ENCODE results near the gene FREY1.

Gene FREY1

DNA sequence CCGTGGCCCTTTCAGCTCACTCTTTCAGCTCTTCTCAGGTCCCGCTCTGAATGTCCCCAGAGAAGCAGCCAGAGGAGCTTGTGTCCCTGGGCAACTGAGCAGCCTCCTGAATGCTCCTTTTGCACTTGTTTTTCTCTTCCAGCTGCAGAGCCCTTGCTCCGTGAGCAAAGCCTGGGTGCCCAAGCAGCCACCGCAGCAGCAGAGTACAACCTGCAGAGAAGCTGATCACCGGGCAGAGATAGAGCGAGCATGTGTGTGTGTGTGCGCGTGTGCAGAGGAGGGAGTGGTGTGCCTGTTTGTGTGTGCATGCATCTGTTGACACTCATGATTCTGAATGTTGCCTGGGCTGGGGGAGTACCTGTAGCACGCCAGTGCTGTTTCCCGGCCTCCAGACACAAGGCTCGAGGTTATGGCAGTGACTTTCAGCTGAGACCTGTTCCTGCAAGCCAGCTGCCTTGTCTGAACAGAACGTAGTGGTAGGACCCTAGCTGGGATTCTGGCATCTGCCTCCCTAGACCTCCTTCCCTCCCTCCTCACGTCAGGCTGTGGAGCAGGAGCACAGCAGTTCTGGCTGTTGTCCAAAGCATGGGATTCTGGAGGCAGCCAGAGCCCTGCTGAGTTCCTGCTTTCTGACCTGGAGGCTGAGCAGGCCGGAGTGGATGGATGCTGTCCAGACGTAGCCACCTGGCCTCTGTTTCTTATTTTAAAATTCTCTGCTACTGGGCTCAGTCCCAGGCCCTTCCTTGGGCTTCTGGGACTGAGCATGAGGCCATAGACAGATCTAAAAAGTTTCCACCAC, 26.1 kb downstream of the FREY1 start:
- Histone ChIP-seq H3K4me3 (ENCODE audit: severe bottlenecking) (no peak overlapping the region), H3K36me3 (ENCODE audit: low read depth) (peaks cover 15% of the 10 kb centered on the region), H3K27ac (ENCODE audit: poor library complexity, severe bottlenecking) (peak overlapping the region; percentile 58), H3K9me3 (ENCODE audit: severe bottlenecking) (no peaks in the 10 kb centered on the region), H3K27me3 (ENCODE audit: insufficient read depth, poor library complexity, severe bottlenecking) (no peaks in the 10 kb centered on the region), H3K4me1 (ENCODE audit: insufficient read depth, poor library complexity, severe bottlenecking) (peaks cover 9% of the 10 kb centered on the region)
- no peak for ATAC-seq (ENCODE audit: low read depth)
- DNase-seq (ENCODE audit: low spot score) = no peak
- TF ChIP-seq, protein P1, sequence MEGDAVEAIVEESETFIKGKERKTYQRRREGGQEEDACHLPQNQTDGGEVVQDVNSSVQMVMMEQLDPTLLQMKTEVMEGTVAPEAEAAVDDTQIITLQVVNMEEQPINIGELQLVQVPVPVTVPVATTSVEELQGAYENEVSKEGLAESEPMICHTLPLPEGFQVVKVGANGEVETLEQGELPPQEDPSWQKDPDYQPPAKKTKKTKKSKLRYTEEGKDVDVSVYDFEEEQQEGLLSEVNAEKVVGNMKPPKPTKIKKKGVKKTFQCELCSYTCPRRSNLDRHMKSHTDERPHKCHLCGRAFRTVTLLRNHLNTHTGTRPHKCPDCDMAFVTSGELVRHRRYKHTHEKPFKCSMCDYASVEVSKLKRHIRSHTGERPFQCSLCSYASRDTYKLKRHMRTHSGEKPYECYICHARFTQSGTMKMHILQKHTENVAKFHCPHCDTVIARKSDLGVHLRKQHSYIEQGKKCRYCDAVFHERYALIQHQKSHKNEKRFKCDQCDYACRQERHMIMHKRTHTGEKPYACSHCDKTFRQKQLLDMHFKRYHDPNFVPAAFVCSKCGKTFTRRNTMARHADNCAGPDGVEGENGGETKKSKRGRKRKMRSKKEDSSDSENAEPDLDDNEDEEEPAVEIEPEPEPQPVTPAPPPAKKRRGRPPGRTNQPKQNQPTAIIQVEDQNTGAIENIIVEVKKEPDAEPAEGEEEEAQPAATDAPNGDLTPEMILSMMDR (IDR thresholded peaks at IDR 0.05; ENCODE audit: poor library complexity, severe bottlenecking) = no peak

DNA sequence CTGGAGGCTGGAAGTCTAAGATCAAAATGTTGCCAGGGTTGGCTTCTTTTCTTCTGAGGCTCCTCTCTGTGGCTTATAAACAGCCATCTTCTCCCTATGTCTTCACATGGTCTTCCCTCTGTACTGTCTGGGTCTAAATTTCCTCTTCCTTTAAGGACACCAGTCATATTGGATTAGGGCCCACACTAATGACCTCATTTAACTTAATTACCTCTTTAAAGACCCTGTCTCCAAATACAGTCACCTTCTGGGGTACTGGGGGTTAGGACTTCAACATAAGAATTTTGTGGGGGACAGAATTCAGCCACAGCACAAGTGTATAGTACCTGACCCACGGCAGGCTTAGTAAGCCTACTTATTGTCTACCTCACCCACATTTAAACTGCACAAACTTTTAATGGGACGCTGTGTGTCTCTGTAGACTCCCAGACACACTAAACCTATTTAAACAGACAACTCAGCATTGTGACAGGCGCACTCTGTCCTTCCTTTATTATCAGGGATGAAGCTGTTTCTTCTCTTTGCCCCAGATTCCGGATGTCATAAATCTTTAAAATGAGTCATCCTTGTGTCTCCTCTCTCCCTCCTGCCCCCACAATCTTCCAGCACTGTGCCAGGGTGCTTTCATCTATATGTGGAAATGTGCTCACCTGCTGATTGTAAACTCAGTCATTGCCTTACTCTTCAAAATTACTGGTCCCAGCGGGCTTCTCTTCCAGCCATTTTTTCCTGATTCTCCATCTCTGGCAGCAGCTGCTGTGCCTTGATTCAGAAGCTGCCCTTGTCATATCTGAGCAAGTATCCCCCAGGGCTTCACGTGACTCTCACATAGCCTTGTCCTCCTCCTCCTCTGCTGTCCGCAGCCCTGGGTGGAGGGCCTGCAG, 27.0 kb downstream of the FREY1 start:
- Histone ChIP-seq H3K4me3 (ENCODE audit: severe bottlenecking) (no peak overlapping the region), H3K9me3 (ENCODE audit: severe bottlenecking) (no peaks in the 10 kb centered on the region), H3K4me1 (ENCODE audit: insufficient read depth, poor library complexity, severe bottlenecking) (peaks cover 9% of the 10 kb centered on the region), H3K27me3 (ENCODE audit: insufficient read depth, poor library complexity, severe bottlenecking) (no peaks in the 10 kb centered on the region), H3K36me3 (ENCODE audit: low read depth) (peaks cover 15% of the 10 kb centered on the region), H3K27ac (ENCODE audit: poor library complexity, severe bottlenecking) (peak overlapping the region; percentile 58)
- peak; percentile 83 for ATAC-seq (ENCODE audit: low read depth)
- no peak for DNase-seq (ENCODE audit: low spot score)
- TF ChIP-seq, protein P1 (IDR thresholded peaks at IDR 0.05; ENCODE audit: poor library complexity, severe bottlenecking) = no peak

DNA sequence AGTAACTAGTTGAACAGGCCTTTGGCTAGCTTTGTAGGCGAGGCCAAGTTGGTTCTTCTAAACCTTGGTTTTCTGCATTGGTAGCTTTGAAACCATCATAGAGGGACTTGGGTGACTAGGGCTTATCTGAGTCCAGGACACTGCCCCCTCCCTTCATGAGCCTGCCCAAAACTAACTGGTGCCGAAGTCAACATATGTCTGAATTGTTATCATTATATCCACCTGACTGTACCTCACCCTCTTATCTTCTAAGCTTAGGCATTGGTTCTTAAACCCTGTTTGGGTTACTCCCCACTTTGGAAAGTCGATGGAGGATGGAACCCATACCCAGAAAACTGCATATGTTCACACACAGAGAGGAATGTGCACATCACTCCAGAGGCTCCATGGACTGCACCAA, 29.2 kb downstream of the FREY1 start:
- ATAC-seq (ENCODE audit: low read depth) (no peak), DNase-seq (ENCODE audit: low spot score) (no peak)
- H3K36me3 ChIP-seq (ENCODE audit: low read depth) = peaks cover 24% of the 10 kb centered on the region
- no peak overlapping the region for H3K27ac ChIP-seq (ENCODE audit: poor library complexity, severe bottlenecking)
- H3K4me3 ChIP-seq (ENCODE audit: severe bottlenecking) = no peak overlapping the region
- H3K4me1 ChIP-seq (ENCODE audit: insufficient read depth, poor library complexity, severe bottlenecking) = peaks cover 9% of the 10 kb centered on the region
- H3K27me3 ChIP-seq (ENCODE audit: insufficient read depth, poor library complexity, severe bottlenecking) = no peaks in the 10 kb centered on the region
- no peaks in the 10 kb centered on the region for H3K9me3 ChIP-seq (ENCODE audit: severe bottlenecking)
- TF ChIP-seq, protein P1 (IDR thresholded peaks at IDR 0.05; ENCODE audit: poor library complexity, severe bottlenecking) = no peak

DNA sequence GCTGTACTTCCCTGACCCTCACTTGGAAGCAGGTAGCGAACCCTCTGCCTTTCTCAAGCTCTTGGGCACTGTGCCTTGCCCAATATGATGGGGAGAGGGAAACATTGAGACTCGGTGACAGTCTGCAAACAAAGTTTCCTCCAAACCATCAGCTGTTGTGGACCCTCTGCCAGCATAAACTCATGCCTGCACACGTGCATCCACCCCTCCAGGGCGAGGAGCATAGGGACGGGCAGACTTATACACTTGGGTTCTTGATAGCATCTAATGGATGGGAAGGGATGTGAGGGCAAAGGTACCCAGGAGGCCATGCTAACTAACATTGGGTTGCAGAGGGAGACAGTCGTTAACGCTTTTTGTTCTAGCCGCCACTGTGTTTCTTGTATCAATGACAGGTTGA, 29.9 kb downstream of the FREY1 start:
- TF ChIP-seq, protein P1 (IDR thresholded peaks at IDR 0.05; ENCODE audit: poor library complexity, severe bottlenecking) = no peak
- no peak overlapping the region for H3K4me3 ChIP-seq (ENCODE audit: severe bottlenecking)
- H3K36me3 ChIP-seq (ENCODE audit: low read depth) = peaks cover 30% of the 10 kb centered on the region
- no peaks in the 10 kb centered on the region for H3K9me3 ChIP-seq (ENCODE audit: severe bottlenecking)
- no peak for DNase-seq (ENCODE audit: low spot score)
- H3K27me3 ChIP-seq (ENCODE audit: insufficient read depth, poor library complexity, severe bottlenecking) = no peaks in the 10 kb centered on the region
- ATAC-seq (ENCODE audit: low read depth) = no peak
- H3K27ac ChIP-seq (ENCODE audit: poor library complexity, severe bottlenecking) = no peak overlapping the region
- peaks cover 11% of the 10 kb centered on the region for H3K4me1 ChIP-seq (ENCODE audit: insufficient read depth, poor library complexity, severe bottlenecking)

Data from RWPE2 (cell line).